Measurements from ENCODE around the gene BLVRB. TPM values are rescaled to one million over a fixed set of nuclear protein-coding genes. Genes with fewer than 3 reads are reported as not detected.

The BLVRB gene
- 100 to 1,000 TPM; 146 to 209 (median 164) TPM for total RNA-seq

- no peak for TF ChIP-seq CTCF (IDR thresholded peaks at IDR 0.05)
- no peak for TF ChIP-seq EP300 (IDR thresholded peaks at IDR 0.05)
- TF ChIP-seq POLR2A (IDR thresholded peaks at IDR 0.05) = peak; percentile 76 to 89
- peak; percentile 88 for TF ChIP-seq POLR2AphosphoS5 (IDR thresholded peaks at IDR 0.05)
- WGBS, 2 donors (ENCODE audit: low coverage in 1 of 2) = 0% methylated on average over 1 of the region's 54 CpGs; no CpG with 5 or more reads in 1 of the 2 donors
Measured at GRCh38 chr19:40465557-40466218, at the start of gene BLVRB. BLVRB (minus strand) TSS chr19:40465745; CDS start chr19:40465688, 57 bp downstream.

GRCh38 chr19:40513741-40514315, 48.3 kb upstream of the BLVRB start:
- 74 to 88% methylated on average over 3 to 4 of the region's 4 CpGs for WGBS, 2 donors (ENCODE audit: low coverage in 1 of 2)
- no peak for ATAC-seq
- Histone ChIP-seq H3K4me3 (no peak overlapping the region), H3K27ac (no peak overlapping the region), H3K27me3 (peaks cover 41% of the 10 kb centered on the region), H3K4me1 (peaks cover 0 to 13% (median 9%) of the 10 kb centered on the region in 3 donors), H3K36me3 (peaks cover 0 to 26% of the 10 kb centered on the region in 2 donors), H3K9me3 (no peaks in the 10 kb centered on the region)
- TF ChIP-seq POLR2AphosphoS5 (IDR thresholded peaks at IDR 0.05) = no peak
- TF ChIP-seq POLR2A (IDR thresholded peaks at IDR 0.05) = no peak
- no peak for TF ChIP-seq EP300 (IDR thresholded peaks at IDR 0.05)
- no peak for TF ChIP-seq CTCF (IDR thresholded peaks at IDR 0.05)

More at GRCh38 chr19:40465557-40466218, at the start of gene BLVRB:
- Histone ChIP-seq H3K4me1 (peaks cover 0 to 56% (median 9%) of the 10 kb centered on the region in 3 donors), H3K27ac (peak within 1 kb of the TSS; percentile 62 to 95 (median 91)), H3K4me3 (peak within 1 kb of the TSS; percentile 41 to 63), H3K9me3 (no peaks in the 10 kb centered on the region), H3K27me3 (no peaks in the 10 kb centered on the region), H3K36me3 (peaks cover 0 to 5% of the 10 kb centered on the region in 2 donors)
- peak; percentile 92 for ATAC-seq

GRCh38 chr19:40513345-40513678, 47.8 kb upstream of the BLVRB start:
- no peak for ATAC-seq
- TF ChIP-seq CTCF (IDR thresholded peaks at IDR 0.05) (no peak), EP300 (IDR thresholded peaks at IDR 0.05) (no peak), POLR2AphosphoS5 (IDR thresholded peaks at IDR 0.05) (no peak), POLR2A (IDR thresholded peaks at IDR 0.05) (no peak)
- Histone ChIP-seq H3K4me3 (peak overlapping the region in 1 of 2 donors; percentile 34), H3K4me1 (peaks cover 0 to 13% (median 9%) of the 10 kb centered on the region in 3 donors), H3K36me3 (peaks cover 0 to 26% of the 10 kb centered on the region in 2 donors), H3K9me3 (no peaks in the 10 kb centered on the region), H3K27ac (no peak overlapping the region), H3K27me3 (peaks cover 41% of the 10 kb centered on the region)
- WGBS, 2 donors (ENCODE audit: low coverage in 1 of 2) = 65% methylated on average over 4 of the region's 27 CpGs; no CpG with 5 or more reads in 1 of the 2 donors

GRCh38 chr19:40512473-40513344, 47.2 kb upstream of the BLVRB start:
- WGBS, 2 donors (ENCODE audit: low coverage in 1 of 2) = no CpG with 5 or more reads among the region's 105 CpGs
- Histone ChIP-seq H3K27me3 (peaks cover 41% of the 10 kb centered on the region), H3K27ac (no peak overlapping the region), H3K9me3 (no peaks in the 10 kb centered on the region), H3K36me3 (peaks cover 0 to 26% of the 10 kb centered on the region in 2 donors), H3K4me1 (peaks cover 0 to 13% (median 9%) of the 10 kb centered on the region in 3 donors), H3K4me3 (peak overlapping the region in 1 of 2 donors; percentile 34)
- ATAC-seq = no peak
- TF ChIP-seq CTCF (IDR thresholded peaks at IDR 0.05) (no peak), POLR2AphosphoS5 (IDR thresholded peaks at IDR 0.05) (no peak), POLR2A (IDR thresholded peaks at IDR 0.05) (no peak), EP300 (IDR thresholded peaks at IDR 0.05) (no peak)

Data from gastroesophageal sphincter (tissue), 4 donors.